Ovary (tissue), 3 donors: ENCODE measurements around the gene ADAMTS6.

Source experiments
- EP300 ChIP-seq: sonication (generic); formaldehyde crosslinking; IDR thresholded peaks from one replicate; pipeline ENCODE4 v1.6.1; 2017; ENCODE audit warnings: antibody characterized with exemption
- POLR2A ChIP-seq: fragments of 450-650 bp; IDR thresholded peaks from one replicate; pipeline ENCODE4 v1.6.1; 2017; ENCODE audit warnings: antibody characterized with exemption, mild to moderate bottlenecking, moderate library complexity
- TF ChIP-seq, protein P1 (sequence below), 3 donors: fragments of 450-650 bp in 2 of 3; fragments of 200-600 bp in 1 of 3; IDR thresholded peaks; one replicate each; pipeline versions ENCODE4 v1.5.1 to v1.8.0; 2016 to 2022; ENCODE audit warnings: antibody characterized with exemption in 3 of 3, mild to moderate bottlenecking in 1 of 3
- donor health status: DM: no; HTN: no; CAD: no.

DNA sequence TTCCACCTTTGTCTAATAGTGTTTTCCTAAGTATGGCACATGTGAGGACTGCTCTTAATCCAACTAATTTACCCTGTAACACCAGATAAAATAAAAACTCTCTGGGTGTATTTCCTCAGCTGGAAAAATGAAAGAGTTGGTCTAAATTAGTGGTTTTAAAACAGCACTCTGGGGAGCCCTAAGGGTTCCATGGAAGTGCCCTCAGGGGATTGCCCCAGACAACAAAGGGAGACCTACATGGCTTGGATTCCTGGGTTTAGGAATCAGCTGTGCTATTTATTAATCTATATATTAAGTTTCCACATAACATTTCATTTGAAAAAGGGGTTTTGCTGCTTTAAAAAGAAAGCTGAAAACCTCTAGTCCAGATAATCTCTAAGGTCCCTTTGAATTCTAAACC is 20.2 kb downstream of the ADAMTS6 start:
- TF ChIP-seq, protein P1, sequence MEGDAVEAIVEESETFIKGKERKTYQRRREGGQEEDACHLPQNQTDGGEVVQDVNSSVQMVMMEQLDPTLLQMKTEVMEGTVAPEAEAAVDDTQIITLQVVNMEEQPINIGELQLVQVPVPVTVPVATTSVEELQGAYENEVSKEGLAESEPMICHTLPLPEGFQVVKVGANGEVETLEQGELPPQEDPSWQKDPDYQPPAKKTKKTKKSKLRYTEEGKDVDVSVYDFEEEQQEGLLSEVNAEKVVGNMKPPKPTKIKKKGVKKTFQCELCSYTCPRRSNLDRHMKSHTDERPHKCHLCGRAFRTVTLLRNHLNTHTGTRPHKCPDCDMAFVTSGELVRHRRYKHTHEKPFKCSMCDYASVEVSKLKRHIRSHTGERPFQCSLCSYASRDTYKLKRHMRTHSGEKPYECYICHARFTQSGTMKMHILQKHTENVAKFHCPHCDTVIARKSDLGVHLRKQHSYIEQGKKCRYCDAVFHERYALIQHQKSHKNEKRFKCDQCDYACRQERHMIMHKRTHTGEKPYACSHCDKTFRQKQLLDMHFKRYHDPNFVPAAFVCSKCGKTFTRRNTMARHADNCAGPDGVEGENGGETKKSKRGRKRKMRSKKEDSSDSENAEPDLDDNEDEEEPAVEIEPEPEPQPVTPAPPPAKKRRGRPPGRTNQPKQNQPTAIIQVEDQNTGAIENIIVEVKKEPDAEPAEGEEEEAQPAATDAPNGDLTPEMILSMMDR (IDR thresholded peaks at IDR 0.05): no peak
- TF ChIP-seq POLR2A (no peak), EP300 (no peak)
